ENCODE results near the gene GPHA2. TPM values are rescaled to one million over a fixed set of nuclear protein-coding genes. Genes with fewer than 3 reads are reported as not detected.
A peak's percentile ranks its signal among the peaks of the same experiment; 100 is the strongest.

The GPHA2 gene
- total and polyA plus RNA-seq, 2 of the 13 experiments (the other 11 are each of a cell fraction or from before 2014, with no cell fraction given) = 13.0 to 19.1 TPM

DNA sequence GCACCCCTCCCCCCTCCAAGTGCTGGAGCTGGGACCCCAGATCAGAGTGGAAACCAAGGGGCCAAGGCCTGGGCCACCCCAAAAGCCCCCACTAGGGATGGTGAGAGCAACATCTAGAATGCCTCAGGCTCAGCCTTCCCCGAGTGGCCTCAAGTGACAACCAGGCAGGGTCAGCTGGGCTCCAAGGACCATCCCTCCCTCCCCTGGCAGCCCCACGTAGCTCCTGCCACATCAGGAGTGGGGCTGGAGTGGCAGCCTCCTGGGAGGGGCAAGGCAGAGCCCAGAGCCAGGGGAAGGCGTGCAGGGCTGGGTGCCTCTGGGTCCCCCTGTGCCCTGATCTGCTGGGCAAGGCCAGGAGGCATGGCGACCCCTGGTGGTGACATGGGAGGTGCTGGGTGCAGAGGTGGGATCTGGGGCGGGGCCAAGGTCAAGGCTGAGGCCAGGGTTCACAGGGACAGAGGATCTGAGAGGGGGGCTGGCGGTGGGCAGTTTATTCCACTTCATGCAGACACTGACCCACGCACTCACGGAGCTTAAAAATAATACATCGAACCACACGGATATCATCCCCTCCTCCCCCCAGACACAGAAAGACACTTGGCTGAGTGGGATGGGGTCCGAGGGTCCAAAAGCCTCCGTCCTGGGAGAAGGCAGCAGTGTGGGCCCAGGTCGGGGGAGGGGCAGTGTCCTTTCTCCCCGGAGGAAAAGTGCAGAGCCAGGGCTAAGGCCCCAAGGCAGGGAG, 41.5 kb downstream of the GPHA2 start:
- FAIRE-seq (peak; percentile 76), DNase-seq (ENCODE audit: low spot score) (peak; percentile 76), ATAC-seq (peak; percentile 76)
- Histone ChIP-seq H3K4me1 (ENCODE audit: insufficient read depth, low read length) (peaks cover 47% of the 10 kb centered on the region), H3K79me2 (ENCODE audit: insufficient read depth, low read length) (peaks cover 27% of the 10 kb centered on the region), H3K9me3 (ENCODE audit: low read length) (no peaks in the 10 kb centered on the region), H3K27me3 (ENCODE audit: control insufficient read depth in 1 of 2, insufficient read depth in 2 of 2, low read length in 2 of 2) (no peaks in the 10 kb centered on the region; a peak in 1 of 5 replicates), H2AFZ (ENCODE audit: low read length) (no peak overlapping the region), H3K27ac (ENCODE audit: extremely low read length, insufficient read depth, low read length) (peak overlapping the region; percentile 88), H3K4me2 (ENCODE audit: low read depth, low read length) (peak overlapping the region; percentile 94), H3K4me3 (replicated peaks in 1 of 3; ENCODE audit: insufficient read depth in 1 of 3, low read depth in 2 of 3, low read length in 3 of 3) (peak overlapping the region; percentile 80 to 96 (median 95); a peak in 5 of 6 replicates), H3K9ac (ENCODE audit: insufficient read depth, low read depth, low read length) (peak overlapping the region; percentile 68), H4K20me1 (ENCODE audit: insufficient read depth, low read length) (peaks cover 6% of the 10 kb centered on the region; the same call in 1 of the 2 replicates), H3K36me3 (replicated peaks in 1 of 2; ENCODE audit: control insufficient read depth in 1 of 2, insufficient read depth in 2 of 2, low read length in 2 of 2) (peaks cover 5 to 15% of the 10 kb centered on the region in 2 experiments; a peak in 4 of 5 replicates)
- WGBS (ENCODE audit: low lambda C conversion rate) = 5% methylated on average over 11 of the region's 14 CpGs
- intact Hi-C loops (cut with micrococcal nuclease; ENCODE audit: unreplicated experiment) = loop anchor here (1.0 kb wide), 2 partner anchors 24 to 47 kb away; no protein-coding TSS in a partner anchor
- POLR2A ChIA-PET = interaction anchor here (0.8 to 11.5 kb wide), 10 partner anchors 18 to 538 kb away, joined by 3 to 132 read pairs (median 11); partner anchors contain the start of genes CDC42BPG, EHD1 and MEN1
- in situ Hi-C loops (cut with HindIII; ENCODE audit: extremely low pct_ligation_motif_present, low pct_unique_long_range_greater_than_20kb) = loop anchor here (5.0 kb wide), 2 partner anchors 47 to 107 kb away; no protein-coding TSS in a partner anchor
- BruUV-seq (replicated peaks) = no TSS peak
- CTCF ChIA-PET (ENCODE audit: low intra/inter-chr PET ratio, low total read pairs) = interaction anchor here (1.0 to 3.9 kb wide), 4 partner anchors 15 to 51 kb away, joined by 3 to 72 read pairs (median 6); no protein-coding TSS in a partner anchor
- TF ChIP-seq, protein P1, sequence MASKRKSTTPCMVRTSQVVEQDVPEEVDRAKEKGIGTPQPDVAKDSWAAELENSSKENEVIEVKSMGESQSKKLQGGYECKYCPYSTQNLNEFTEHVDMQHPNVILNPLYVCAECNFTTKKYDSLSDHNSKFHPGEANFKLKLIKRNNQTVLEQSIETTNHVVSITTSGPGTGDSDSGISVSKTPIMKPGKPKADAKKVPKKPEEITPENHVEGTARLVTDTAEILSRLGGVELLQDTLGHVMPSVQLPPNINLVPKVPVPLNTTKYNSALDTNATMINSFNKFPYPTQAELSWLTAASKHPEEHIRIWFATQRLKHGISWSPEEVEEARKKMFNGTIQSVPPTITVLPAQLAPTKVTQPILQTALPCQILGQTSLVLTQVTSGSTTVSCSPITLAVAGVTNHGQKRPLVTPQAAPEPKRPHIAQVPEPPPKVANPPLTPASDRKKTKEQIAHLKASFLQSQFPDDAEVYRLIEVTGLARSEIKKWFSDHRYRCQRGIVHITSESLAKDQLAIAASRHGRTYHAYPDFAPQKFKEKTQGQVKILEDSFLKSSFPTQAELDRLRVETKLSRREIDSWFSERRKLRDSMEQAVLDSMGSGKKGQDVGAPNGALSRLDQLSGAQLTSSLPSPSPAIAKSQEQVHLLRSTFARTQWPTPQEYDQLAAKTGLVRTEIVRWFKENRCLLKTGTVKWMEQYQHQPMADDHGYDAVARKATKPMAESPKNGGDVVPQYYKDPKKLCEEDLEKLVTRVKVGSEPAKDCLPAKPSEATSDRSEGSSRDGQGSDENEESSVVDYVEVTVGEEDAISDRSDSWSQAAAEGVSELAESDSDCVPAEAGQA (IDR thresholded peaks at IDR 0.05; ENCODE audit: low read depth) = 0 out of 2 replicates have a peak, but pooled peaks have one; percentile 46
- TF ChIP-seq, protein P1 (CRISPR knock-in tag; IDR thresholded peaks at IDR 0.05; ENCODE audit: borderline replicate concordance) = no peak
- TF ChIP-seq NCOA2 (CRISPR knock-in tag; IDR thresholded peaks at IDR 0.05) (peak; percentile 73), SIX4 (CRISPR knock-in tag; IDR thresholded peaks at IDR 0.05) (peak; percentile 67; the same call in 1 of the 2 replicates), ERF (CRISPR knock-in tag; IDR thresholded peaks at IDR 0.05) (peak; percentile 89), IKZF1 (IDR thresholded peaks at IDR 0.05) (no peak)
- TF ChIP-seq, protein P2, sequence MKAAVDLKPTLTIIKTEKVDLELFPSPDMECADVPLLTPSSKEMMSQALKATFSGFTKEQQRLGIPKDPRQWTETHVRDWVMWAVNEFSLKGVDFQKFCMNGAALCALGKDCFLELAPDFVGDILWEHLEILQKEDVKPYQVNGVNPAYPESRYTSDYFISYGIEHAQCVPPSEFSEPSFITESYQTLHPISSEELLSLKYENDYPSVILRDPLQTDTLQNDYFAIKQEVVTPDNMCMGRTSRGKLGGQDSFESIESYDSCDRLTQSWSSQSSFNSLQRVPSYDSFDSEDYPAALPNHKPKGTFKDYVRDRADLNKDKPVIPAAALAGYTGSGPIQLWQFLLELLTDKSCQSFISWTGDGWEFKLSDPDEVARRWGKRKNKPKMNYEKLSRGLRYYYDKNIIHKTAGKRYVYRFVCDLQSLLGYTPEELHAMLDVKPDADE (CRISPR knock-in tag; IDR thresholded peaks at IDR 0.05) = peak; percentile 35; the same call in 1 of the 2 replicates
- TF ChIP-seq, protein P3, sequence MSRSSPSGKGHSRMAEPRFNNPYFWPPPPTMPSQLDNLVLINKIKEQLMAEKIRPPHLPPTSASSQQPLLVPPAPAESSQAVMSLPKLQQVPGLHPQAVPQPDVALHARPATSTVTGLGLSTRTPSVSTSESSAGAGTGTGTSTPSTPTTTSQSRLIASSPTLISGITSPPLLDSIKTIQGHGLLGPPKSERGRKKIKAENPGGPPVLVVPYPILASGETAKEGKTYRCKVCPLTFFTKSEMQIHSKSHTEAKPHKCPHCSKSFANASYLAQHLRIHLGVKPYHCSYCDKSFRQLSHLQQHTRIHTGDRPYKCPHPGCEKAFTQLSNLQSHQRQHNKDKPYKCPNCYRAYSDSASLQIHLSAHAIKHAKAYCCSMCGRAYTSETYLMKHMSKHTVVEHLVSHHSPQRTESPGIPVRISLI (CRISPR knock-in tag; IDR thresholded peaks at IDR 0.05; ENCODE audit: borderline replicate concordance) = peak; percentile 31; the same call in 1 of the 2 replicates
- TF ChIP-seq, protein P4, sequence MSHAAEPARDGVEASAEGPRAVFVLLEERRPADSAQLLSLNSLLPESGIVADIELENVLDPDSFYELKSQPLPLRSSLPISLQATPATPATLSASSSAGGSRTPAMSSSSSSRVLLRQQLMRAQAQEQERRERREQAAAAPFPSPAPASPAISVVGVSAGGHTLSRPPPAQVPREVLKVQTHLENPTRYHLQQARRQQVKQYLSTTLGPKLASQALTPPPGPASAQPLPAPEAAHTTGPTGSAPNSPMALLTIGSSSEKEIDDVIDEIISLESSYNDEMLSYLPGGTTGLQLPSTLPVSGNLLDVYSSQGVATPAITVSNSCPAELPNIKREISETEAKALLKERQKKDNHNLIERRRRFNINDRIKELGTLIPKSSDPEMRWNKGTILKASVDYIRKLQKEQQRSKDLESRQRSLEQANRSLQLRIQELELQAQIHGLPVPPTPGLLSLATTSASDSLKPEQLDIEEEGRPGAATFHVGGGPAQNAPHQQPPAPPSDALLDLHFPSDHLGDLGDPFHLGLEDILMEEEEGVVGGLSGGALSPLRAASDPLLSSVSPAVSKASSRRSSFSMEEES (CRISPR knock-in tag; IDR thresholded peaks at IDR 0.05) = 0 out of 2 replicates have a peak, but pooled peaks have one; percentile 70

All from HepG2 (cell line).